ENCODE data around the gene MTNR1B.

- TF ChIP-seq CTCF (IDR thresholded peaks at IDR 0.05) = no peak
- TF ChIP-seq POLR2AphosphoS5 (IDR thresholded peaks at IDR 0.05) = no peak
- TF ChIP-seq POLR2A (IDR thresholded peaks at IDR 0.05) = no peak
- TF ChIP-seq EP300 (IDR thresholded peaks at IDR 0.05) = no peak
Measured at GRCh38 chr11:92955860-92956259, 13.6 kb upstream of the MTNR1B start.

All from upper lobe of left lung (tissue), 4 donors.